ENCODE results near the gene LRP2BP. TPM values are rescaled to one million over a fixed set of nuclear protein-coding genes. Genes with fewer than 3 reads are reported as not detected.
"Not testable (repeated sequence)": the region's sequence is repeated elsewhere in the genome, so short reads cannot be mapped to it uniquely, and the experiment has no call there.

Gene LRP2BP
- total RNA-seq, 2 donors from 2014 or later: 0.79 to 1.3 TPM

DNA sequence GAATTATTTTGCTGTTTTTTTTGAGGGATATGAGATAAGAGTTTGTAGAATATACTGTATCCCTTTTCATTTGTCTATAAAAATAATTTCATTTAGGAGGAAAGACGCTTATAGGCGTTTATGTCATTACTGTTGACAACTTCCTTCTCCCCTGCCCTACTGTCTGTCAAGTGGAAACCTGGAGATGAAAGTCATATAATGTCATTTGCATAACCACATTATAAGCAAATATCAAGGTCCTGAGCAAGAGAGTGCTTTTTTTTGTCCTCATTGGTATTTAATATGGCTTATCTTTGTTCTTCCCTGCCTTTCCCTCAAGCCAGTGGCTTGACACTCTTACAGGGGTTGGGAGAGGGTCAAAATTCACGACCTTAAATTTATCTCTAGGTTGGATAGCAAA lies 55.8 kb downstream of the LRP2BP start:
- Histone ChIP-seq H3K36me3 (peaks cover 13% of the 10 kb centered on the region), H3K27me3 (no peaks in the 10 kb centered on the region), H3K4me1 (peaks cover 0 to 9% of the 10 kb centered on the region in 2 donors), H3K9me3 (no peaks in the 10 kb centered on the region), H3K4me3 (no peak overlapping the region), H3K27ac (no peak overlapping the region)
- no peak for DNase-seq (ENCODE audit: low spot score)
- TF ChIP-seq, protein P1, sequence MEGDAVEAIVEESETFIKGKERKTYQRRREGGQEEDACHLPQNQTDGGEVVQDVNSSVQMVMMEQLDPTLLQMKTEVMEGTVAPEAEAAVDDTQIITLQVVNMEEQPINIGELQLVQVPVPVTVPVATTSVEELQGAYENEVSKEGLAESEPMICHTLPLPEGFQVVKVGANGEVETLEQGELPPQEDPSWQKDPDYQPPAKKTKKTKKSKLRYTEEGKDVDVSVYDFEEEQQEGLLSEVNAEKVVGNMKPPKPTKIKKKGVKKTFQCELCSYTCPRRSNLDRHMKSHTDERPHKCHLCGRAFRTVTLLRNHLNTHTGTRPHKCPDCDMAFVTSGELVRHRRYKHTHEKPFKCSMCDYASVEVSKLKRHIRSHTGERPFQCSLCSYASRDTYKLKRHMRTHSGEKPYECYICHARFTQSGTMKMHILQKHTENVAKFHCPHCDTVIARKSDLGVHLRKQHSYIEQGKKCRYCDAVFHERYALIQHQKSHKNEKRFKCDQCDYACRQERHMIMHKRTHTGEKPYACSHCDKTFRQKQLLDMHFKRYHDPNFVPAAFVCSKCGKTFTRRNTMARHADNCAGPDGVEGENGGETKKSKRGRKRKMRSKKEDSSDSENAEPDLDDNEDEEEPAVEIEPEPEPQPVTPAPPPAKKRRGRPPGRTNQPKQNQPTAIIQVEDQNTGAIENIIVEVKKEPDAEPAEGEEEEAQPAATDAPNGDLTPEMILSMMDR (IDR thresholded peaks at IDR 0.05): no peak

DNA sequence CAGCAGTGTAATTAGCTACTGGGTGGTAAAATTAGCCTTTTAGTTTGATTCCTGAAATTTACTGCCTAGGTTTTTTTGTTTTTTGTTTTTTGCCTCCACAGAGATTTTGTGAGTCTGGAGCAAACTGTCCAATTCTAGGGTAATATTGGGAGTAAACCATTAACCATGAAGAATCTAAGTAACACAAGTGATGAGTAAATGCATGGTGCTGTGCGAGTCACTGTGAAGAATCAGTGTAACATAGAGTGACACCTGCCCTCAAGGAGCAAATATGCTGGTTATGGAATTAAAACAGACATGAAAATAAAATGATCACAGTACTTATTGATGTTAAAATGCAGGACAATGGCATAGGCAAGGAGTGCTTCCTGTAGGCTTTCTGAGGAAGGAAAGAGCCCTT lies 60.1 kb downstream of the LRP2BP start:
- Histone ChIP-seq H3K27me3 (no peaks in the 10 kb centered on the region), H3K36me3 (no peaks in the 10 kb centered on the region), H3K4me3 (no peak overlapping the region), H3K4me1 (no peaks in the 10 kb centered on the region), H3K9me3 (no peaks in the 10 kb centered on the region), H3K27ac (no peak overlapping the region)
- TF ChIP-seq, protein P1 (IDR thresholded peaks at IDR 0.05): no peak
- DNase-seq (ENCODE audit: low spot score): no peak

DNA sequence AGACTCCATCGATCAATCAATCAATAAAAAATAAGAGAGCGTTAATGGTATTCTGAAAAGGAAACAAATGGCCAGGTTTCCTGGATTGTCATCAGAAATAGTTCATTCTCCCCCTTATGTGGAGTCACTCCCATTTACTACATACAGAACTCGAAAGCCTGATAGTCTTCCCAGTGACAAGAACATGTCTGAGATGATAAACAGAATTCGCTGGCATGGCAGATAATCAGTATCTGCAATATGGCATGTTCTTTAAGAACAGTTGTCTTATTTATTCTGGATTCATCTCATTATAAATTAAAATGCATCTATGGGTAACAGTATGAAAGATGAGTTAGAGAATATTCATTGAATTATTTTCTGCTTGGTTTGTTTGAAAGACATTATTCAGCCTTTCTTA lies 61.4 kb downstream of the LRP2BP start:
- Histone ChIP-seq H3K27me3 (no peaks in the 10 kb centered on the region), H3K4me3 (no peak overlapping the region), H3K4me1 (no peaks in the 10 kb centered on the region), H3K27ac (no peak overlapping the region), H3K36me3 (no peaks in the 10 kb centered on the region), H3K9me3 (no peaks in the 10 kb centered on the region)
- DNase-seq (ENCODE audit: low spot score): no peak
- TF ChIP-seq, protein P1 (IDR thresholded peaks at IDR 0.05): no peak

DNA sequence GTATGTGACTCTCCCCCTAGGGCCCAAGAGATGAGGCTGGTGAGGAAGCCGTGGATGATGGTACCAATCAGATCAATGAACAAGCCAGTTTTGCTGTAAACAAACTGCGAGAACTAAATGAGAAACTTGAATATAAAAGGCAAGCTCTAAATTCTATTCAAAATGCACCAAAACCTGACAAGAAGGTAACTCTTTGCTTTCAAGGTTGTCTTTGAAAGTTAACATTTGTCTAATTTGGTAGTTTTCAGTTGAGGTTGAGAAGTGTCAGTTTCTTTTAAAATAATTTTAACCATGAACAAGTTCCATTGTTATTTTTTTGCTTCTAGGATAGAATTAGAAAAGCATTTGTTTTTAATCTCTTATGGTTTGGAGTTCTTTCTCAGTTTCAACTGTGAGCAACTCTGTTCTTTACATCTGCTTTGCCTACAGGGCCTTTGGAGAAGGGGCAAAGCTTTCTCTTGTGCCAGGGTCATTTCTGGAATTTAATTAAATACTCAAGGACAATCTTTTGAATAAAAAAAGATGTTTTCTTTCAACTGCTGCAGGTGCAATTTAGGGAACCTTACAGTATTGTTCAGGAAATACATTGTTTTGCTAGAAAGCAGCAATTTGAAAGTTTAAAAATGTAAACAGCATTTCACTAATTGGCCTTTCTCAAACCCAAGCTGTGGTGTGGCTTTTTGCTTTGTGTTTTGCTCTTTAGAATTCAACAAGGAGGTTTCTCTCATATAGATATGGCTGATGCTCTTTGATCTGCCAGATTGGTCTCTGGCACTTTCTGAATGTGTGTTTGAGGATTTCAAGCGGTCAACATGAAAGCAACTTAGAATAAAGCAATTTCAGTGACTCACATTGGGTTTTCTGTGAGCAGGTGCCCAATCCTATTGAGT lies 62.9 kb downstream of the LRP2BP start:
- no peak for DNase-seq (ENCODE audit: low spot score)
- H3K9me3 ChIP-seq: no peaks in the 10 kb centered on the region
- no peaks in the 10 kb centered on the region for H3K36me3 ChIP-seq
- H3K4me1 ChIP-seq: no peaks in the 10 kb centered on the region
- no peak overlapping the region for H3K27ac ChIP-seq
- TF ChIP-seq, protein P1 (IDR thresholded peaks at IDR 0.05): no peak
- no peaks in the 10 kb centered on the region for H3K27me3 ChIP-seq
- no peak overlapping the region for H3K4me3 ChIP-seq

DNA sequence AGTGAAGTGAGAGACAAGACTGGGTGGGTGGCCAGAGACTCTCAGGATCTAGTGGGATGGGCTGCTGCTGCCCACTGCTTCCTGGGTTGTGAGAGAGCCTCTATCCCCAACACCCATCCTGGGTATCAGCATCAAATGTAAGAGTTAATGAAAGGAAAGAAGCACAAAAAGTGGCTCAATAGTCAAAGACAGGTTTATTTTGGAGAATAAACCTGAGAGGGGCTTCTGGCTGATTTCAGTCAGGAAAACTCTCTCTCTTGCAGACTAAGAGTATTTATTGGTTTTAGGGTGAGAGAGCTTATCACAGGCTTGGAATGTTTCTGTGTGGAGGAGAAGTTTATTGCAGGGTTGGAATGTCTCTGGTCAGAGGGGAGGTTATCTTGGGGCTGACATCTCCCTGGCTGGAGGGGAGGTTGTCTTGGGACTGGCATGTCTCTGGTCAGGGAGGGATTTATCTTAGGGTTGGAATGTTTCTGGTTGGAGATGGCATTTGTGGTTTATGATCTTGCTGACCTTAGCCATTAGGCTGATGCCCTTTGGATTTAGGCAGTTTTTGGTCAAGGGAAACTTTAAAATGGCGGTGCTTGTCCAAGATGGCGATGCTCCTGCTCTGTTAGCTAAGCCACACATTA lies 65.7 kb downstream of the LRP2BP start:
- not testable (repeated sequence) for H3K4me3 ChIP-seq; H3K27me3 ChIP-seq; H3K9me3 ChIP-seq; H3K27ac ChIP-seq; H3K36me3 ChIP-seq; DNase-seq (ENCODE audit: low spot score); H3K4me1 ChIP-seq

DNA sequence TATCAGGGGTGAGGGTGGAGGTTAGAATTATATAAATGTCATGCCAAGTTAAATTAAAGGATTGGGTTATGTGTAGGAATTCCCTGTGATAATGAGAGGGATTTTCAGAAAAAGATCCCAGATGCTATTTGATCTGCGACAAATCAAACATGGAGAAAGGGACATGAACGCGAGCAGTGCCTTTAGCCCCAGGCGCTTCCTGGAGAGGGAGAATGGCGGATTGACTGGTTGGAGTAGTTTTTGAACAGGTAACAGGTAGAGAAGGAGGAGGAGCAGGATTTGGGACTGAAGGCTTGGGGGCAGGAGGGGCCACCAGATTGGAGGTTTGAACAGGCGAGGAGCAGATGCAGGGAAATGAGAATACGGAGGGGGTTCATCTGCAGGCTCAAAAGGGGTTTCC lies 67.1 kb downstream of the LRP2BP start:
- Histone ChIP-seq H3K9me3 (no peaks in the 10 kb centered on the region), H3K4me1 (no peaks in the 10 kb centered on the region), H3K4me3 (no peak overlapping the region), H3K36me3 (no peaks in the 10 kb centered on the region), H3K27ac (no peak overlapping the region), H3K27me3 (no peaks in the 10 kb centered on the region)
- DNase-seq (ENCODE audit: low spot score): no peak
- TF ChIP-seq, protein P1 (IDR thresholded peaks at IDR 0.05): no peak

DNA sequence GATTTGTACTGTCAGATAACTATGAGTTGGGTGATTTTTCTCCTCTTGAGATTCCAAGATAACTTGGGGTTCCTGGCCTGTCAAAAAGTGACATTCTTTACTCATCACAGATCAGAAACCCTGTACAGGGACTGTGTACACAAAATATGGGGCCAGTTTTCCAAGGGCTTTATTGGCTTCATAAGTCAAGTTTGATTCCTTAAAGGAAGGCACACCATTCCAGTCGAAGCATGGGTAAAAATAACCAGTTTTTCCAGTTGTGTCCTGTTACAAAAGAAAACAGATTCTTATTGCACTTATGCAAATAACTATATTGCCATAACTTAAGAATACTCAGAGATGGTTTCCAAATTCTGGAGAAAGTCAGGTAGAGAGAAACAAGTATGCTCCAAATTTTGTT lies 70.0 kb downstream of the LRP2BP start:
- H3K27me3 ChIP-seq; H3K36me3 ChIP-seq; H3K9me3 ChIP-seq; DNase-seq (ENCODE audit: low spot score); H3K4me3 ChIP-seq; H3K4me1 ChIP-seq; H3K27ac ChIP-seq: not testable (repeated sequence)

DNA sequence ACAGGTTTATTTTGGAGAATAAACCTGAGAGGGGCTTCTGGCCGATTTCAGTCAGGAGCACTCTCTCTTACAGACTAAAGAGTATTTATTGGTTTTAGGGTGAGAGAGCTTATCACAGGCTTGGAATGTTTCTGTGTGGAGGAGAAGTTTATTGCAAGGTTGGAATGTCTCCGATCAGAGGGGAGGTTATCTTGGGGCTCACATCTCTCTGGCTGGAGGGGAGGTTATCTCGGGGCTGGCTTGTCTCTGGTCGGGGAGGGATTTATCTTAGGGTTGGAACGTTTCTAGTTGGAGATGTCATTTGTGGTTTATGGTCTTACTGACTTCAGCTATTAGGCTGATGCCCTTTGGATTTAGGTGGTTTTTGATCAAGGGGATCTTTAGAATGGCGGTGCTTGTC lies 71.4 kb downstream of the LRP2BP start:
- H3K27me3 ChIP-seq; H3K4me3 ChIP-seq; H3K9me3 ChIP-seq; DNase-seq (ENCODE audit: low spot score); H3K4me1 ChIP-seq; H3K27ac ChIP-seq; H3K36me3 ChIP-seq: not testable (repeated sequence)

Data from right atrium auricular region (tissue), 2 donors.